ENCODE results near the gene GOLGA8B. TPM values are rescaled to one million over a fixed set of nuclear protein-coding genes. Genes with fewer than 3 reads are reported as not detected.

Gene GOLGA8B
- total and polyA plus RNA-seq, 2 of the 8 experiments (the other 6 are each of a cell fraction or from before 2014, with no cell fraction given), result 14.1 to 23.3 TPM

GRCh38 chr15:34584996-34585395 is 1.5 kb upstream of the GOLGA8B start (continued):
- TF ChIP-seq RXRA (IDR thresholded peaks at IDR 0.05; ENCODE audit: insufficient read depth, low read depth, low read length) (no peak), NRF1 (IDR thresholded peaks at IDR 0.05; ENCODE audit: low read depth, low read length) (no peak), EGR1 (IDR thresholded peaks at IDR 0.05; ENCODE audit: borderline replicate concordance, low read depth, low read length) (no peak), KDM4A (IDR thresholded peaks at IDR 0.05; ENCODE audit: low read depth, low read length, severe bottlenecking) (no peak), SIRT6 (IDR thresholded peaks at IDR 0.05; ENCODE audit: low read length) (no peak), TEAD4 (IDR thresholded peaks at IDR 0.05; ENCODE audit: low read depth, low read length) (no peak)
